CD4-positive, alpha-beta T cell treated with Interleukin-2 at 100 ng/mL for 4 hours (primary cell): ENCODE results near the gene MINAR1.
"Not testable (repeated sequence)": the region's sequence is repeated elsewhere in the genome, so short reads cannot be mapped to it uniquely, and the experiment has no call there.

ENCODE experiments used
- DNase-seq: peaks from one replicate; pipeline ENCODE4 v3.0.0-alpha.2; 2020; ENCODE audit warnings: low spot score

The MINAR1 gene, protein sequence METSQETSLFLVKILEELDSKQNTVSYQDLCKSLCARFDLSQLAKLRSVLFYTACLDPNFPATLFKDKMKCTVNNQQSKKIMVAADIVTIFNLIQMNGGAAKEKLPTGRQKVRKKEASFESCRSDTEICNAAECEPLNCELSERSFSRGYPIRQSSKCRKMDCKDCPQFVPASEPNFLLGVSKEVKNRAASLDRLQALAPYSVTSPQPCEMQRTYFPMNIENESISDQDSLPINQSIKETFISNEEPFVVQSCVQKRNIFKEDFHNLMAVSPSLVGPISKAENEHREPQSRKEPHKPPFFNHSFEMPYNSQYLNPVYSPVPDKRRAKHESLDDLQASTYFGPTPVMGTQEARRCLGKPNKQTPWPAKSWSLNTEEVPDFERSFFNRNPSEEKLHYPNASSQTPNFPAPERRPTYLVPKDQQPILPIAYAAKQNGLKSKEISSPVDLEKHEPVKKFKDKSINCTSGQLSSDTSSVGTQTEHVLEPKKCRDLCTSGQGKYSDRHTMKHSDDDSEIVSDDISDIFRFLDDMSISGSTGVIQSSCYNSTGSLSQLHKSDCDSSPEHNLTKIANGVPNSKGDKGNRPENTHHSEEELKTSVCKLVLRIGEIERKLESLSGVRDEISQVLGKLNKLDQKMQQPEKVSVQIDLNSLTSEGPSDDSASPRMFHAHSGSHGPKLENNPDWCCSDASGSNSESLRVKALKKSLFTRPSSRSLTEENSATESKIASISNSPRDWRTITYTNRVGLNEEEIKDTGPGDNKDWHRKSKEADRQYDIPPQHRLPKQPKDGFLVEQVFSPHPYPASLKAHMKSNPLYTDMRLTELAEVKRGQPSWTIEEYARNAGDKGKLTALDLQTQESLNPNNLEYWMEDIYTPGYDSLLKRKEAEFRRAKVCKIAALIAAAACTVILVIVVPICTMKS

GRCh38 chr15:79431636-79432344 is at the start of gene MINAR1:
Gene MINAR1 (plus strand): TSS chr15:79432336. CDS start chr15:79456148, 23,812 bp downstream.
- DNase-seq: no peak

DNA sequence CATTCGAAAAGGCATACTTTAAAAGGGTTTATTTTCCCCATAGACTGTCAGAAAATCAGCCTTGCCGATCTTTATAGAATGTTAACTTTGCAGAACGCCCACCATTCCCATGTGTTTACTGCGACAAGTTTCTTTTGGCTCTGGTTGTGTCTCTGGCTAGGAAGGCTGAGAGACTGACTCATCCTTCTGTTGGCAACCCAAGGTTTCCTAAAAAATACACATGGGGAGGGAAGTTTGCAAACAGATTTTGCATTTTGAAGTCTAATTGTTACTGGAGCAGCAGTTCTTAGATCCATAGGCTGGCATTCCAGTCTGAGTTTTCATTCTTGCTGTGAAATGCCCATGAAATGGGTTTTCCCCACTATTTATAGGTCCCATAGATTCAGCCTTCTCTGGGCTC is 37.9 kb upstream of the MINAR1 start:
- no peak for DNase-seq

- no peak for DNase-seq
These were observed 35.3 kb upstream of the MINAR1 start for GRCh38 chr15:79396850-79397249.

DNA sequence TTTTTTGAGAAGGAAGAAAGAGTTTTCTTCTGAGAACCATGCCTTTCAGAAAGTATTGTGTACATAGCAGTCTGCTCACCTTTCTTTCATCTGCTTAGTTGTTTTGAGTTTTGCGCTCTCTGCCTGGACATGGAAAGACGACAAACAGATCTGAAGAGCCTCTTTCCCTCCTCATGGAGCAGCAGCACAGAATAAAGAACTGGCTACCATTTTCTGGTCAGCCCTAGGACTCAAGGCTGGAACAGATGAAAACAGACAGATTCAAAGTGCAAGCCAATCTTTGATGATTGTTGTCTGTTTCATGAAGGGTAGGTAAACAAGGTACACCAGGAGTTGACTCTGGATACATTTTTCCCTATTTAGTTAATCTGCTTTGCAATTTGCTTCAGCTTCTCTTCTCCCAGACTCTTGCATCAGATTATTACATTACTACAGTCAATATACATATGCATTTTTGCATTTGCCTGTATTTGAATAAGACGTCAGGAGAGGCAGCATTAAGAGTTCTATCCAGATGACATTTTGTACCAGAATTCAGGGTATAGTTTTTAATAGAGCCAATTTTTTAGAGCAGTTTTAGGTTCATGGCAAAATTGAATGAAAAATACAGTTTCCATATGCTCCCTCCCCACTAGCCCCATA is 34.7 kb upstream of the MINAR1 start:
- DNase-seq: no peak

DNA sequence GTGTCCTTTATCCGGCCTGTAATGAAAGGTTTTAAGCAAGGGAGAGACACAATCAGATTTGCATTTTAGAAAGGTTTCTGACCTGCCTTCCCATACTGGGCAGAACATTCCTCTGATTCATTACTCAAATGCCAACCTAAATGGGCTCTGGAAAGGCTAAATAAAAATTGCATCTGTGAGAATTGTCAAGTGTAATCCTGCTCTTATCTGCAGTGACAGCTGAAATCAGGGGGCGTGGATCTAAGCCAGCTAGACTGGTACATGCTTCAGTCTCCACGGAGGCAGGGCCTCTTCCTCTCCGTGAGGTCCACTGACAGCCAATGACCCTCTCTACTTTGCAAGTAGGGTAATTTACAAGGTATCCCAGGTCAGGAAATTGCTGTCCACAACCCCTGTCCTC is 32.5 kb upstream of the MINAR1 start:
- DNase-seq: no peak

DNA sequence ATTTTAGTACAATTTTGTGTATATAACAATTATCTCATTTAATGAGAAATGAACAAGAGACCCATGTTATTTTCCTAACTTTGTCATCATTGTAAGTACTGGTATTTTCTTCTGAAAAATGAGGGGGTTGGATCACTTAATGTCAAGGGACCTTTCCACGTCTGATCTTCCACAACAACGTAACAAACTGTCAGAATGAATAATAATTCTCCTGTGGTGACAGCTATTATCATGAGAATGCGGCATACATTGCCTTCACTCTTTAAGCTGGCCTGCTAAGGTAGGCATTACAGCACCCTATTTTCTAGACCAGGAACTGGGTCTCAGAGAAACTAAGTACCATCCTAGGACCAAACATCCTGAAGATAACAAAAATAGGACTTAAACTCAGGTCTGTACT is 31.5 kb upstream of the MINAR1 start:
- DNase-seq: no peak

- DNase-seq: no peak
These were observed 30.8 kb upstream of the MINAR1 start for GRCh38 chr15:79401301-79401700.

DNA sequence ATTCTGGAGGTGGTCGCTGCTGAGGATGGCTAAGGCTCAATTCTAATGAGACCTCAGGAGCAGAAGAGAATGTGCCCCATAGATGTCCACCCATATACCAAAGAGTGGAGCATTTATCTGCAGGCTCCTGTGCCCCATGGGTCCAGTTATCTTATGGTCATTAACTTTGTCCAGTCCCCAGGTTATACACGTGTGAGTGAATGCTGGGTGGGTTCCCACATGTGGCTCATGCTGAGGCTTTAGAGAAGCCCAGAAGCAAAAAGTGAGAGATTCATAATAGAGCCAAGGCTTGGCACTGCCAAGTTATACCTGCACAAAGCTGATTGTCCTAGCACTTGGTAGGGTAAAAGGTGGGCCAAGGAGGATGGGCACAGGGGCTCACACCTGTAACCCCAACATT is 30.0 kb upstream of the MINAR1 start:
- no peak for DNase-seq

- DNase-seq: no peak
These were observed 28.6 kb upstream of the MINAR1 start for GRCh38 chr15:79403501-79403900.

DNA sequence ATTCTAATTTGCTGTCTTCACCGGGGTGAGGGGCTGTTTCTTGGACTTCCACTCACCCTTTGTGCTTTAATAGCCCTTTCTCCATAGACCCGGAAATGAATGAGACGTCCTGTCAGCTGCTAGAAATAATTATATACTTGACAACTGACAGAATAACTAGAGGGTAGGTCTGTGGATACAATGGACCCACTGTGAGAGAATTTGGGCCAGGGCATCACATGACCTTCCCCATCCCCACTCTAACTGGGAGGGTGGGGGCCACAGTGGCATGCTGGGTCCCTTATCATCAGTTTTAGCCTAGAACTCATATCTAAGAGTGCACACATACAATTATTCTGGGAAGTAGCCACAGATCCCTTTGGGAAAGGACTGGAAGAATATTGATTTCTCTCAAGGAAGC is 25.9 kb upstream of the MINAR1 start:
- DNase-seq: no peak

DNA sequence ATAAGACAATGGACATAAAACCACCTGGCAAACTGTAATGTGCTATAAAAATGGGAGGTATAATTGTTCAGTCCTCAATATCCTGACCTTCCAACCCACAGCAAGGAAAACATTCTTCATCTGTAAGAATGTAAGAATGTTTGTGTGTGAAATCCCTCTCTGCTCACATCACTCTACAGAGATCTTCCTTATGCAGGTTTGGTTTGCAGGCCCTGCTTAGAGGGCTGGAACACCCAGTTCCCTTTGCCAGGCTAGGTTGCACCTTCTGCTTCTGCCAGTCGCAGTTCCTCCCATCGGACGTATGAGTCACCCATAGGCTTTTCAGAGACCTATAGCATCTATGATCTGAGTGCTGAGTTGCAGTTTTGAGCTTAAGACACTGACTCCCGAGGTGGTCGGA is 24.1 kb upstream of the MINAR1 start:
- DNase-seq: no peak

- DNase-seq: no peak
These were observed 21.9 kb upstream of the MINAR1 start for GRCh38 chr15:79410237-79410636.

DNA sequence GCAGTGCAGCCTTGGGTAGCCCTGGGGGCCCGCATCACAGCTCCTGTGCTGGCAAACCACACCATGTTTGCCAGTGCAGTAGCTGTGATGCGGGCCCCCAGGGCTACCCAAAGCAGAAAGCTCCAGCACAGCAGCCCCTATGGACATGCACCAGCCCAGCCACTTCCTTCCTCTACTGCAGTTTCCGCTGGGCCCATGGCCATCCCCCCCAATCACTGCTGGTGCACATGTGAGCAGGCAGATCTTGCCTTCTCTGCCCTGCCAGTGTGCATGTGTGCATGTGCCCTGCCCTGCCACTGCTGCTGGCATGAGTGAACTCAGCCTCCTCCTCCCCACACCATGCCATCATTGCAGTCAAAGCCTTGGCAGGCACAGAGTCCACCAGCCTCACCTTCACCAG is 20.1 kb upstream of the MINAR1 start:
- DNase-seq: no peak

- DNase-seq: no peak
These were observed 19.7 kb upstream of the MINAR1 start for GRCh38 chr15:79412429-79412828.

DNA sequence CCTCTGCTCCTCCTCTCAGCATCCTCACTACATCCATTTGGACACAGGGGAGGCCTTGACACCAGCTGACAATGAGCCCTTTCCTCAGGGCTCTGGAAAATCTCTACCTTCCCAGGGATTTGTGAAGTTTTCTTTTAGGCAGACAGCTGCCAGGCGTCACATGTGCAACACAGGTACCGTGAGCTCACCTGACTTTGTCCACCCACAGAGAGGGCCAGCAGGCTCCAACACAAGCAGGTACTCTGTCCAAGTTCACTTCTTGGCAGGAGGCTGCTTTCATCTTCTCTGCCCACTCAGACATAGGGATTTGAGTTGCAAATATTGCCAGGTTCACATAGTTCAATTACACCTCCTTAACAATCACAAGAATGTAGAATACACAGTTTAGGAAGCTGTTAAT is 15.3 kb upstream of the MINAR1 start:
- no peak for DNase-seq

GRCh38 chr15:79418693-79419279 is 13.3 kb upstream of the MINAR1 start:
- DNase-seq: no peak

GRCh38 chr15:79425591-79426295 is 6.4 kb upstream of the MINAR1 start:
- DNase-seq: no peak

DNA sequence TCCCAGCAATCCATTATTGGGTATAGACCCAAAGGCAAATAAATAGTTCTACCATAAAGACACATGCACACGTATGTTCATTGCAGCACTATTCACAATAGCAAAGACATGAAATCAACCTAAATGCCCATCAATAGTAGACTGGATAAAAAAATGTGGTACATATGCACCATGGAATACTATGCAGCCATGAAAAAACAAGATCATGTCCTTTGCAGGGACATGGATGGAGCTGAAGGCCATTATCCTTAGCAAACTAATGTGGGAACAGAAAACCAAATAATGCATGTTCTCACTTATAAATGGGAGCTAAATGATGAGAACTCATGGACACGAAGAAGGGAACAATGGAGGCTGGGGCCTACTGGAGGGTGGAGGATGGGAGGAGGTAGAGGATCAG is 5.2 kb upstream of the MINAR1 start:
- not testable (repeated sequence) for DNase-seq

- DNase-seq: no peak
These were observed 4.1 kb upstream of the MINAR1 start for GRCh38 chr15:79427781-79428598.
